ENCODE data around the gene AP4B1.
"Not testable (repeated sequence)": the region's sequence is repeated elsewhere in the genome, so short reads cannot be mapped to it uniquely, and the experiment has no call there.

Gene AP4B1

GRCh38 chr1:113904674-113905434 is at the start of gene AP4B1, which contains the start of gene DCLRE1B:
AP4B1 (minus strand) TSS chr1:113904799; CDS start chr1:113904717, 82 bp downstream.
DCLRE1B (plus strand) TSS chr1:113905326; CDS start chr1:113905587, 261 bp downstream.
- in situ Hi-C loops (cut with HindIII; ENCODE audit: low sequenced_read_pairs), result loop anchor here (25.0 kb wide), 1 partner anchor 107 kb away; no protein-coding TSS in a partner anchor

DNA sequence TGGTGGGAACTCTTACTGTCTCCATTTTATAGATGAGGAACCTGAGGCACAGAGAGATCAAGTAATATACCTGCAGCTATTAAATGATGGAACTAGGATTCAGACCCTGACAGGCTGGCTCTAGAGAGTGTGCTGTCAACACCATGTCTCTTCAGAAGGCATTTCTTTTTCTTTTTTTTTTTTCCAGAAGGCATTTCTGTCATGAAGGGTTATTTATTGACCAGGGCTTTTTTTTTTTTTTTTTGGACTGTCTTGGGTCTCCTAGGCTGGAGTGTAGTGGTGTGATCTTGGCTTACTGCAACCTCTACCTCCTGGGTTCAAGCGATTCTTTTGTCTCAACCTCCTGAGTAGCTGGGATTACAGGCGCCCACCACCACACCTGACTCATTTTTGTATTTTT is 47.1 kb upstream of the AP4B1 start:
- in situ Hi-C loops (cut with HindIII; ENCODE audit: low sequenced_read_pairs), result no loop called here

DNA sequence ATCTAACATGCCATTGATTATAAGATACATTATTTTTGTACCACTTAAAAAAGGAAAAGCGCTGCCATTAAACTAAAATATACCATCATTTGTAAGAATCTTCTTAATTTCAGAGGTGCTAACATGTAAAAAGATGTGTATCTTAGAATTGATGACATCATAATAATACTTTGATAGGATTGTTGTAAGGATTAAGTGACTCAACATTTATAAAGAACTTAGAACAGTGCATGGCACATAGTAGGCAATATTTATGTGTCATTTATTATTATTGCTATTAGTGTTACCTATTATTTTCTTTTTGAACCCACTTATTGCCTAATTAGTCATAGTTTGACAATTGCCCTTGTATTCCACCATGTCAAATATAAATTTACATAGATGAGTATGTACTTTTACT is 46.3 kb upstream of the AP4B1 start:
- in situ Hi-C loops (cut with HindIII; ENCODE audit: low sequenced_read_pairs), result no loop called here

DNA sequence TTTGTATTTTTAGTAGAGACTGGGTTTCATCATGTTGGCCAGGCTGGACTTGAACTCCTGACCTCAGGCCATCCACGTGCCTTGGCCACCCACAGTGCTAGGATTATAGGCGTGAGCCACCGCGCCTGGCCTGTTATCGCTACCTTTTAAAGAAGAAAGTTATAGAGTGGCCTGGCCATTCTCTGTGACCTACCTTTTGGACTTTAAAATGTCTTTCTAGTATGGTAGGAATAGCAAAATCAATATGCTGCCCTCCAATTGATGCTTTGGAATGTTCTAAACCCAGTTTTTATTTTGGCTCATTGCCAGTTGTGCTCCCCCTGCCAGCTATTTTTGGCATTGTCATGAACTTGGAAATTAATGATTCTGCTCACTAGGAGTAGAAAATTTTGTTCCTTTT is 44.4 kb upstream of the AP4B1 start:
- in situ Hi-C loops (cut with HindIII; ENCODE audit: low sequenced_read_pairs), result no loop called here

GRCh38 chr1:113948151-113948550 is 43.6 kb upstream of the AP4B1 start:
- in situ Hi-C loops (cut with HindIII; ENCODE audit: low sequenced_read_pairs), result not testable (repeated sequence)

GRCh38 chr1:113947388-113948107 is 42.9 kb upstream of the AP4B1 start:
- in situ Hi-C loops (cut with HindIII; ENCODE audit: low sequenced_read_pairs), result no loop called here

- in situ Hi-C loops (cut with HindIII; ENCODE audit: low sequenced_read_pairs), result no loop called here
Observed at GRCh38 chr1:113946678-113947387, 42.2 kb upstream of the AP4B1 start.

GRCh38 chr1:113946112-113946511 is 41.5 kb upstream of the AP4B1 start:
- in situ Hi-C loops (cut with HindIII; ENCODE audit: low sequenced_read_pairs), result no loop called here

- in situ Hi-C loops (cut with HindIII; ENCODE audit: low sequenced_read_pairs), result no loop called here
Observed at GRCh38 chr1:113945329-113945728, 40.7 kb upstream of the AP4B1 start.

DNA sequence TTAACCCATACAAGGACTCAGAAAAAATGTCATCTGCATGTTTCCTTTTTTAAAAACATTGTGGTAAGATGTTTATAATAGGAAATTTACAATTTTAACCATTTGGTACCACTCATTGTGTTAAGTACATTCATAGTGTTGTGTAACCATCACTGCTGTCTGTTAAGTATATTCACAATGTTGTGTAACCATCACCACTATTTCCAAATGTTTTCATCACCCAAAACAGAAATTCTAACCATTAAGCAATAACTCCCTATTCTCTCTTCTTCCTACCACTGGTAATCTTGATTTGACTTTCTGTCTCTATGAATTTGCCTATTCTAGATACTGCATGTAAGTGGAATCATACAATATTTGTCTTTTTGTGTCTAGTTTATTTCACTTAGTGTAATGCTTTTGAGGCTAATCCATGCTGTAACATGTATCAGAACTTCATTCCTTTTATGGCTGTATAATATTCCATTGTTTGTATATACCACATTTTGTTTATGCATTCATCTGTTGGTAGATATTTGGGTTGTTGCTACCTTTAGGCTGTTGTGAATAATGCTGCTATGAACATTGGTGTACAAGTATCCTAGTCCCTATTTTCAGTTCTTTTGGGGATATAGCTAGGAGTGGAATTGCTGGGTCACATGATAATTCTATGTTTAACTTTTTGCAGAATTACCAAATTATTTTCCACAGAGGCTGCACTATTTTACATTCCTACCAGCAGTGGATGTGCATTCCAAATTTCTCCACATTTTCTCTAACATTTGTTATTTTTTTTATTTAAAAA is 38.6 kb upstream of the AP4B1 start:
- in situ Hi-C loops (cut with HindIII; ENCODE audit: low sequenced_read_pairs), result no loop called here

DNA sequence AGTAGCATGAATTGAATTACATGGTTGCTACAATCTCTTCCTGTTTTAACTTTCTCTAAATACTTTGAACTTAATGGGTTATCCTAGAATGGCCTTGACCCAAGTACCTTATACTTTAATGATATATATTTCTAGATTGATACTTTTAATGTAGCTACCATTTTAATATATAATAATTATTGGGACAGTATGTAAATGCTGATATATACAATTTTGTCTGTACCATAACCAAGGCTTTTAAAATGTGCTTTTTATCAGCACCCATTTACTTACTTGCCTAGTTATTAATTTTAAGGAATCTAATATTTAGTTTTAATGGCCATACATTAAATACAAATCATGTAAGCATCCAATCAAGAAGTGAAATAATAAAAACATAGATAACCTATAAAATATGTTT is 37.9 kb upstream of the AP4B1 start:
- in situ Hi-C loops (cut with HindIII; ENCODE audit: low sequenced_read_pairs), result no loop called here

DNA sequence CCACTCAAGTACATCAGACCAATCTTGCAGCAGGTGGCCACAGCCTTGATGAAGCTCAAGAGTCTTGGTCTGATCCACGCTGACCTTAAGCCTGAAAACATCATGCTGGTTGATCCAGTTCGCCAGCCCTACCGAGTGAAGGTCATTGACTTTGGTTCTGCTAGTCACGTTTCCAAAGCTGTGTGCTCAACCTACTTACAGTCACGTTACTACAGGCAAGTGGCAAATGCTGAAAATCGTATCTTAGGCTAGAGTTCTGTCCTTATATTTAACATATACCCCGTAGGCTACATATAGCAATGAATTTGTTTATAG is 36.6 kb upstream of the AP4B1 start:
- in situ Hi-C loops (cut with HindIII; ENCODE audit: low sequenced_read_pairs), result no loop called here

DNA sequence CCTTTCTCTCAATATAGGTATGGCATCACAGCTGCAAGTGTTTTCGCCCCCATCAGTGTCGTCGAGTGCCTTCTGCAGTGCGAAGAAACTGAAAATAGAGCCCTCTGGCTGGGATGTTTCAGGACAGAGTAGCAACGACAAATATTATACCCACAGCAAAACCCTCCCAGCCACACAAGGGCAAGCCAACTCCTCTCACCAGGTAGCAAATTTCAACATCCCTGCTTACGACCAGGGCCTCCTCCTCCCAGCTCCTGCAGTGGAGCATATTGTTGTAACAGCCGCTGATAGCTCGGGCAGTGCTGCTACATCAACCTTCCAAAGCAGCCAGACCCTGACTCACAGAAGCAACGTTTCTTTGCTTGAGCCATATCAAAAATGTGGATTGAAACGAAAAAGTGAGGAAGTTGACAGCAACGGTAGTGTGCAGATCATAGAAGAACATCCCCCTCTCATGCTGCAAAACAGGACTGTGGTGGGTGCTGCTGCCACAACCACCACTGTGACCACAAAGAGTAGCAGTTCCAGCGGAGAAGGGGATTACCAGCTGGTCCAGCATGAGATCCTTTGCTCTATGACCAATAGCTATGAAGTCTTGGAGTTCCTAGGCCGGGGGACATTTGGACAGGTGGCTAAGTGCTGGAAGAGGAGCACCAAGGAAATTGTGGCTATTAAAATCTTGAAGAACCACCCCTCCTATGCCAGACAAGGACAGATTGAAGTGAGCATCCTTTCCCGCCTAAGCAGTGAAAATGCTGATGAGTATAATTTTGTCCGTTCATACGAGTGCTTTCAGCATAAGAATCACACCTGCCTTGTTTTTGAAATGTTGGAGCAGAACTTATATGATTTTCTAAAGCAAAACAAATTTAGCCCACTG is 36.0 kb upstream of the AP4B1 start:
- in situ Hi-C loops (cut with HindIII; ENCODE audit: low sequenced_read_pairs), result no loop called here

GRCh38 chr1:113938192-113938591 is 33.6 kb upstream of the AP4B1 start:
- in situ Hi-C loops (cut with HindIII; ENCODE audit: low sequenced_read_pairs), result no loop called here

DNA sequence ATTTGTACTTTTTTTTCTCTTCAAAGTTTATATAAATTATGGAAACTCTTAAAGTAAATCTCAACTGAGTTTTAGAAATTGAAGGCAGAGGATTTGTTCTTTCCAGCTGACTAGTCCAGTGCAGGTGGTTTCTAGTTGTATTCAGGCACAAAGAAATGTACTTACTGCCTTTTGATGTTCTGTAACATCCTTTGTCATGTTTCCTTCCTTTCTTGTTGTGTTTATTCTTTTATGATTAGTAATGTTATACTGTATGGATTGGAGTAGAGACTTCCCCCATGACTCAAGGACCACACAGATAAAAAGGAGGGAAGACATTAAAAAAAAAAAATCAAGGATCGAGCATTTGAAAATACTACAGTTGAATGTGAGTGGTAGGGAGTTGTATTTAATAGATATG is 32.5 kb upstream of the AP4B1 start:
- in situ Hi-C loops (cut with HindIII; ENCODE audit: low sequenced_read_pairs), result no loop called here

GRCh38 chr1:113935970-113936369 is 31.4 kb upstream of the AP4B1 start:
- in situ Hi-C loops (cut with HindIII; ENCODE audit: low sequenced_read_pairs), result no loop called here

- in situ Hi-C loops (cut with HindIII; ENCODE audit: low sequenced_read_pairs), result no loop called here
Observed at GRCh38 chr1:113935176-113935575, 30.6 kb upstream of the AP4B1 start.

- in situ Hi-C loops (cut with HindIII; ENCODE audit: low sequenced_read_pairs), result loop anchor here (5.0 kb wide), 1 partner anchor 47 kb away; the partner anchor contains the start of gene BCL2L15
Observed at GRCh38 chr1:113934511-113935055, 30.0 kb upstream of the AP4B1 start.

DNA sequence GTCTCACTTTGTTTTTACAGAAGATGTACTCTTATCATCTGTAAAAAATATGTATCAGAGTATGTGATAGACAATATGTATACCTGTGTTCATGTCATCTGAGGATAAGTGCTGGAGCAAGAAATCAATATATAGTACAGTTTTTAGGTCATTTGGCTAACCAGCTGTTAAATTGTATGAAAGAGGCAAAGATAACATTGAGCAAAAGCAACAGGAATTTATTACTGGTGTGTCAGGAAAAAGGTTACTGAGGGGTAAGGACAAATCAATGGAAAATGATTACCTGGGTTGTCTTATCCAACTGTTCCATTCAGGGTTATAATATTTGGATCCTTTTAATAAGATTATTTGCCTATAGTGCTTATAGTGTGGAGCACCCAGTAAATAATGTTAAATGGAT is 29.4 kb upstream of the AP4B1 start:
- in situ Hi-C loops (cut with HindIII; ENCODE audit: low sequenced_read_pairs), result loop anchor here (5.0 kb wide), 1 partner anchor 47 kb away; the partner anchor contains the start of gene BCL2L15

Data from DLD1 (cell line).